HUES6 (cell line): ENCODE measurements around the gene IFIT3.

Source experiments
- H3K27ac ChIP-seq: 2 replicates; pipeline ENCODE4 v1.7.0; 2013; ENCODE audit warnings: low read depth, mild to moderate bottlenecking, low read length, inconsistent platforms
- H3K27me3 ChIP-seq: 2 replicates; pipeline ENCODE4 v1.6.1; 2013; ENCODE audit warnings: low read length; ENCODE audit not compliant: control insufficient read depth, insufficient read depth
- H3K36me3 ChIP-seq: 2 replicates; pipeline ENCODE4 v1.6.1; 2013; ENCODE audit warnings: low read length; ENCODE audit not compliant: control insufficient read depth, insufficient read depth
- H3K4me1 ChIP-seq: 2 replicates; pipeline ENCODE4 v1.6.1; 2013; ENCODE audit warnings: low read length; ENCODE audit not compliant: control insufficient read depth, insufficient read depth
- H3K4me3 ChIP-seq: 2 replicates; pipeline ENCODE4 v1.5.1; 2013; ENCODE audit warnings: low read depth, low read length
- H3K9ac ChIP-seq: one replicate; pipeline ENCODE4 v1.6.1; 2013; ENCODE audit warnings: mild to moderate bottlenecking, low read length
- H3K9me3 ChIP-seq: 2 replicates; pipeline ENCODE4 v1.6.1; 2013; ENCODE audit warnings: low read depth, low read length; ENCODE audit not compliant: control insufficient read depth, insufficient read depth

IFIT3 gene

DNA sequence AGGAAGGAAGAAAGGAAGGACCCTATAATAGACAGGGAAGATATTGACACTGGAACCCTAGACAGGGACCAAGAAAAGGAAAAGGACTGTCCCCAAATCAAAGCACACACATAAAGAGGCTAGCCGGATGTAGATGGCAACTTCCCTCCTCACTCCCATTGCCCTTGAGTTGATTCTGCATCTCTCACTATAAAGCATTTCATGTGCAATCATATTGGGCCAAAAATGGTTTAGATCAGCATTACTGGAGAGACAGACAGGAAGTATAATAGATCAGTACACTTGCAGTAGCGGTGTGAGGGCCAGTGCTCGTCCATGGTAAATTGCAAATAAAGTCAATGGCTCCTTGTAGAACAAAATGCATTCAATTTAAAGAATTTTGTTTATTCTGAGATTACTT, 8.4 kb downstream of the IFIT3 start:
- Histone ChIP-seq H3K9me3 (no peaks in the 10 kb centered on the region), H3K4me3 (no peak overlapping the region), H3K36me3 (no peaks in the 10 kb centered on the region), H3K4me1 (peaks cover 24% of the 10 kb centered on the region), H3K9ac (no peak overlapping the region), H3K27ac (no peak overlapping the region), H3K27me3 (no peaks in the 10 kb centered on the region)

DNA sequence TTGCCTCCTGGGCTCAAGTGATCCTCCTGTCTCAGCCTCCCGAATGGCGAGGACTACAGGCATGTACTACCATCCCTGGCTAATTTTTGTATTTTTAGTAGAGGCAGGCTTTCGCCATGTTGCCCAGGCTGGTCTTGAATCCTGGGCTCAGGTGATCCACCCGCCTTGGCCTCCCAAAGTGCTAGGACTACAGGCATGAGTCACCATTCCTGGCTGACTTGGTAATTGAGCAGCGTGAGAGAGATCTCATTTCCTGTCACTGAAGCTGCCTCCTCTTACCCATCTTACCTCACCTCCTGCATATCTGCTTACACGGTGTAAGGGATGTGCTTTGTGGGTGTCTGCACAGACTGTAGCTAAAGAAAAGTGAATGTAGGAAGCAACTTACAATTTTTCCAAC, 9.7 kb downstream of the IFIT3 start:
- Histone ChIP-seq H3K27ac (no peak overlapping the region), H3K9ac (no peak overlapping the region), H3K9me3 (no peaks in the 10 kb centered on the region), H3K4me1 (peaks cover 18% of the 10 kb centered on the region), H3K4me3 (no peak overlapping the region), H3K36me3 (no peaks in the 10 kb centered on the region), H3K27me3 (no peaks in the 10 kb centered on the region)

DNA sequence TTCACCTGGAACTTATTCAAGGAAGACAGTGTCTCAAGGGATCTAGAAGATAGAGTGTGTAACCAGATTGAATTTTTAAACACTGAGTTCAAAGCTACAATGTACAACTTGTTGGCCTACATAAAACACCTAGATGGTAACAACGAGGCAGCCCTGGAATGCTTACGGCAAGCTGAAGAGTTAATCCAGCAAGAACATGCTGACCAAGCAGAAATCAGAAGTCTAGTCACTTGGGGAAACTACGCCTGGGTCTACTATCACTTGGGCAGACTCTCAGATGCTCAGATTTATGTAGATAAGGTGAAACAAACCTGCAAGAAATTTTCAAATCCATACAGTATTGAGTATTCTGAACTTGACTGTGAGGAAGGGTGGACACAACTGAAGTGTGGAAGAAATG, 10.9 kb downstream of the IFIT3 start:
- Histone ChIP-seq H3K4me3 (no peak overlapping the region), H3K9me3 (no peaks in the 10 kb centered on the region), H3K27ac (no peak overlapping the region), H3K9ac (no peak overlapping the region), H3K36me3 (no peaks in the 10 kb centered on the region), H3K27me3 (no peaks in the 10 kb centered on the region), H3K4me1 (peaks cover 10% of the 10 kb centered on the region)

DNA sequence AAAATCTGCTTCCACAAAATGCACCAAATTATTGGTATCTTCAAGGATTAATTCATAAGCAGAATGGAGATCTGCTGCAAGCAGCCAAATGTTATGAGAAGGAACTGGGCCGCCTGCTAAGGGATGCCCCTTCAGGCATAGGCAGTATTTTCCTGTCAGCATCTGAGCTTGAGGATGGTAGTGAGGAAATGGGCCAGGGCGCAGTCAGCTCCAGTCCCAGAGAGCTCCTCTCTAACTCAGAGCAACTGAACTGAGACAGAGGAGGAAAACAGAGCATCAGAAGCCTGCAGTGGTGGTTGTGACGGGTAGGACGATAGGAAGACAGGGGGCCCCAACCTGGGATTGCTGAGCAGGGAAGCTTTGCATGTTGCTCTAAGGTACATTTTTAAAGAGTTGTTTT, 12.1 kb downstream of the IFIT3 start:
- 0 out of 2 replicates have a peak, but pooled peaks cover 5% of the 10 kb centered on the region for H3K4me1 ChIP-seq

DNA sequence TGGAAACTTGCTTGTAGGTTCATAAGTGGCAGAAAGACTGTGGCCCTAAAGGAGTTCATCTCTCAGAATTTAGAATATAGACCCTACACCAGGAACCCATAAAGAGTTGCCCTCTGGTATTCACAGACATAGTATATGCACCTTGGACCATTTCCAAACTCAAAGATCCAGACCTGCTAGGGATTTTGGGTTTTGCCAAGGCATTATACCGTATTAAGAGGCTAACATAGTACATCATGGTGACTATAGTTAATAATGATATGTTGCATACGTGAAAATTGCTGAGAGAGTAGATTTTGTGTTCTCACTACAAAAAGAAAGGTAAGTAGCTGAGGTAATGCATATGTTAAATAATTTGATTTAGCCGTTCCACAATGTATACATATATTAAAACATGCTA, 13.9 kb downstream of the IFIT3 start:
- Histone ChIP-seq H3K9me3 (no peaks in the 10 kb centered on the region), H3K9ac (no peak overlapping the region), H3K27me3 (no peaks in the 10 kb centered on the region), H3K4me1 (peaks cover 16% of the 10 kb centered on the region), H3K36me3 (no peaks in the 10 kb centered on the region), H3K27ac (no peak overlapping the region), H3K4me3 (no peak overlapping the region)

More for the DNA sequence above, 12.1 kb downstream of the IFIT3 start:
- Histone ChIP-seq H3K9ac (no peak overlapping the region), H3K4me3 (no peak overlapping the region), H3K36me3 (no peaks in the 10 kb centered on the region), H3K27me3 (no peaks in the 10 kb centered on the region), H3K27ac (no peak overlapping the region), H3K9me3 (no peaks in the 10 kb centered on the region)

DNA sequence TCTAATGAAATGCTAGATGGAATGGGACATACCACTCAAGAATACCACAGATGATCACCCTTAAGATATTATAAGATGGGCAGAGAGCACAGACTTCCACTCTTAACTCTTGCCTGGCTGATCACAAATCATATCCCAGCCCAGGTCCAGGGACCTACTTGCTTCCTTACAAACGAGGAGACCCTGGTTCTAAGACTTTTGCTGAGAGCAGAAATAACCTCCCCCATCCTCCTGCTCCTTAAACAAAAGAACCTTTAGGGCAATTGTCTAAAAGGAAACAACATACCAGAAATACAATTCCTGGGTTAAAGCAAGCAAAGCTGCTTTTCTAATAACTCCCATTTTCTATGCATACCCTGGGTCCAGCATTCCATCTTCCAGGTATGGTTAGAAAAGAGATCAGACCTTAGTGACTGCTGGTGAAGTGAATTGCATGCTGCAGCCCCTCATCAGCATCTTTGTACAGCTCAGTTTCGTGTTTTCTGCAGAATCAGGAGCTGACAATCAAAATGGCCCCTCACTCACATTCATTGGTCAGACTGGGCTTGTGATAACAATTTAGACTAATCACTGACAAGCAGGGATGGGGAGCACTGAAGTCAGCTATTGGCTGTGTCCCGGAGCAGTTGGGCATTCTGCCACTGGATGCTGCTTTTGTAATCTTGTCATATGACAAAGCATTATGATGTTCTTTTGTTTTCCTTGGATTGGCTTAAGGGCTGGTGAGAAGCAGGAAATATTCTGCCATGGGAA, 14.6 kb downstream of the IFIT3 start:
- H3K27ac ChIP-seq: no peak overlapping the region
- no peaks in the 10 kb centered on the region for H3K9me3 ChIP-seq
- H3K4me3 ChIP-seq: no peak overlapping the region
- H3K36me3 ChIP-seq: no peaks in the 10 kb centered on the region
- no peaks in the 10 kb centered on the region for H3K27me3 ChIP-seq
- peaks cover 23% of the 10 kb centered on the region for H3K4me1 ChIP-seq
- H3K9ac ChIP-seq: no peak overlapping the region

DNA sequence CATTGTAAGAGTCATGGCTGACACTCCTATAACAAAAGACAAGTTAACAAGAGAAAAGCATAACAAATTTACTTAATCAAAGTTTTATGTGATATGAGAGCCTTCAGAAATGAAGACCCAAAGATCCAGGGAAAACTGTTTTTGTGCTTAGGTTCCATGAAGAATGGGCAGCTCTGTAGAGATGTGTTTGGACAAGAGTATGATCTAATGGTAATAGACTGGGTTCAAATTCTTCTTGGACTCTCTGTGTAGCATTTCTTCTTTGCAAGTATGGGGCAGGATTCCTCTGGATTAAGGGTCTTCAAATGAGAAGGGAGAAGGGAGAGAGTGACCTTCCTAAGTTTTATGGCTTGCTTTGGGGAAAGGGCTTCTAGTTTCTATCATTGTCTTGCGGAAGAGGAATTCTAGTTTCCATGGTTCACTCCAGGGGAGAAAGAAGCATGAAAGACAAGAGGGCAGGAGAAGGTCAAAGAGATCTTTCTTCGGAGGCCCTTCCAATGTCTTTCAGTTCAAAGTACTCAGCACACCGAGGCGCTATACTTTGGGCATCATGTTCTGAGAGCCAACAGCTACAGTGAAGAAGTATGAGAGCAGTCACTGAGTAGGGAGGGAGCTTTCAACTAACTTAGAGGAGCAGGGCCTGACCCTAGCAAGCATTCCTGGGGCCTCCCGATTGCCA, 15.4 kb downstream of the IFIT3 start:
- no peaks in the 10 kb centered on the region for H3K27me3 ChIP-seq
- no peaks in the 10 kb centered on the region for H3K36me3 ChIP-seq
- H3K9me3 ChIP-seq: no peaks in the 10 kb centered on the region
- H3K9ac ChIP-seq: no peak overlapping the region
- H3K4me3 ChIP-seq: no peak overlapping the region
- H3K4me1 ChIP-seq: peaks cover 32% of the 10 kb centered on the region
- H3K27ac ChIP-seq: no peak overlapping the region

DNA sequence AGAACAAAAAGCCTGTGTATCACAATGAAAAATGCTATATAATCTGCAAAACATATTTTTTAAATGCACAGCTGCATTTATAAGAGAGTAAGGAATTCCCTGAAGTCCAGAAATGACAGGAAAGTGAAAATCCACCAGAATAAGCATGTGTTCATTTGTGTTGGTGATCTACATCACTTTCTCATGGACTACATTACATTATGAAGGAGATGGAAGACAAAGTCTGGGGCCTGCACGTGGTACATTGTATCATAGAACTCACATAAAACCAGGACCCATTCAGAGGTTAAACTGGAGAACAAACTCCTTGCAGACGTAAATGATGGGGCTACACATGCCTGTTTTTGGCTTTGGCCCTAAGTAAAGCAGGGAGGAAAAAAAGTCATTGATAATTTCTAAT, 16.4 kb downstream of the IFIT3 start:
- Histone ChIP-seq H3K27me3 (no peaks in the 10 kb centered on the region), H3K27ac (no peak overlapping the region), H3K4me1 (peaks cover 41% of the 10 kb centered on the region), H3K36me3 (no peaks in the 10 kb centered on the region), H3K9me3 (no peaks in the 10 kb centered on the region), H3K9ac (no peak overlapping the region), H3K4me3 (no peak overlapping the region)

DNA sequence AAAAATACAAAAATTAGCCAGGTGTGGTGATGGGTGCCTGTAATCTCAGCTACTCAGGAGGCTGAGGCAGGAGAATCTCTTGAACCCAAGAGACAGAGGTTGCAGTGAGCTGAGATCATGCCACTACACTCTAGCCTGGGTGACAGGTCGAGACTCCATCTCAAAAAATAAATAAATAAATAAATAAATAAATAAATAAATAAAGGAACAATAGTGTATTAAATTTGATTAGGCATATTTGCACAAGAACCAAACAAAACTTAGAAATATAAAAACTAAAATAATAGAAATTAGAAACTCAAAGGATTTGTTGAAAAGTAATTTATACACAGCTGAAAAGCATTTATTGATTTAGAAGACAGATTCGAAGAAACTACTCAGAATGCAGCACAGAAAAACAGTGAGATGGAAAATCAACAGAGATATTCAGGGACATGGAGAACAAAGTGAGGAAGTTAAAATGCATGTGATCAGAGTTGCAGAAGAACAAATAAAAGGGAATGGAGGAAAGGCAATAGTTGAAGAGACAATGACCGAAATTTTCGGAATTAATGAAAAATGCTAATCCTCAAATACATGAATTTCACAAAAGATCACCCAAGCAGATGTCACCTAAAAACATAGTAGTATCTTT, 17.7 kb downstream of the IFIT3 start:
- no peak overlapping the region for H3K4me3 ChIP-seq
- peaks cover 46% of the 10 kb centered on the region for H3K4me1 ChIP-seq
- H3K9ac ChIP-seq: no peak overlapping the region
- no peaks in the 10 kb centered on the region for H3K27me3 ChIP-seq
- H3K36me3 ChIP-seq: no peaks in the 10 kb centered on the region
- no peak overlapping the region for H3K27ac ChIP-seq
- no peaks in the 10 kb centered on the region for H3K9me3 ChIP-seq

DNA sequence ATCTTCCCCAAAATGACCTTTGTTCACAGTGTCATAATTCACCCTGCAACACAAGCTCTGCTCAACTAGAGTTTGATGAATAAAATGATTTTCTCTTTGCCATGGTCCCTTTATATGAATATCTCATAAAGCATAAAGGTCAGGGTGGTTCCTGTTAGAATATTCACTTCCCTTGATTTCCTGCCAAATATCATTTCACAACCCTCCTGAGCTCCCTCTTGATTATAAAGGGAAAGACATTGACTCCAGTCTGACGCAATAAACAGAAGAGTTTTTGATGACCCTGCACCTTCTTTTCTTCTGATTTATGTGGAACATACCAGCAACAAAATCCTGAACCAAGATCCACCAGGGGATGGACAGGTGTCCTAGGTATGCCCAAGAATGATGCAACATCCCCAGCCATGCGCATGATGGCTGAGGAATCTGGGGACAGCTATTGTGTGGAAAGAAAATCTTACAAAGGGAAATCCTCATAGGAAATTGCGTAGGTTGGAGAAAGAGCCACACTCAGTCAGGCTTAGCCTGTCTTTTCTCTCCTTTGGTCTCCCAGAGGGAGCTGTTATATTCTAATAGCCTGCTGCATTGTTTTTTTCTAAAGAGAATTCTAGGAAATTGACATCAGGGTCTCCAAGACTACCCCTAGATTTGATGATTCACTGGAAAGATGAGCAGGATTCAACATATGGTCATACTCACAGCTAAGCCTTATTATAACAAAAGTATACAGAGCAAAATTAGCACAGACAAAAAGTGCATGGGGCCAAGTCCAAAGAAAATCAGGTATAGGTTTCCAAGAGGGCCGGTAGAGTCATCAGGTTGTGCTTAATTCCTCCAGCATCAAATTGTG, 18.8 kb downstream of the IFIT3 start:
- no peaks in the 10 kb centered on the region for H3K36me3 ChIP-seq
- no peak overlapping the region for H3K4me3 ChIP-seq
- no peaks in the 10 kb centered on the region for H3K9me3 ChIP-seq
- H3K9ac ChIP-seq: no peak overlapping the region
- H3K27ac ChIP-seq: peak overlapping the region; percentile 12; the same call in 1 of the 2 replicates
- no peaks in the 10 kb centered on the region for H3K27me3 ChIP-seq
- peaks cover 54% of the 10 kb centered on the region for H3K4me1 ChIP-seq
